ENCODE results near the gene ENTHD1.

GRCh38 chr22:39735776-39736175 is 157.8 kb downstream of the ENTHD1 start:
- TF ChIP-seq SRF (IDR thresholded peaks at IDR 0.05; ENCODE audit: low read depth, low read length) (no peak), NANOG (IDR thresholded peaks at IDR 0.05; ENCODE audit: insufficient read depth, low read depth, low read length, poor library complexity, severe bottlenecking) (no peak), MAFK (IDR thresholded peaks at IDR 0.05; ENCODE audit: low read depth, low read length) (no peak)

Measured in H1 (cell line).